Erythroblast (primary cell): ENCODE results near the gene PLEKHG5.
"Not testable (repeated sequence)": the region's sequence is repeated elsewhere in the genome, so short reads cannot be mapped to it uniquely, and the experiment has no call there.

ENCODE experiments used
- GATA1 ChIP-seq: IDR thresholded peaks from 2 replicates; pipeline ENCODE4 v1.6.1; 2011; ENCODE audit warnings: low read depth, mild to moderate bottlenecking, control low read depth, low read length, moderate library complexity
- POLR2A ChIP-seq: IDR thresholded peaks from 2 replicates; pipeline ENCODE4 v1.6.1; 2011; ENCODE audit warnings: mild to moderate bottlenecking, low read length

DNA sequence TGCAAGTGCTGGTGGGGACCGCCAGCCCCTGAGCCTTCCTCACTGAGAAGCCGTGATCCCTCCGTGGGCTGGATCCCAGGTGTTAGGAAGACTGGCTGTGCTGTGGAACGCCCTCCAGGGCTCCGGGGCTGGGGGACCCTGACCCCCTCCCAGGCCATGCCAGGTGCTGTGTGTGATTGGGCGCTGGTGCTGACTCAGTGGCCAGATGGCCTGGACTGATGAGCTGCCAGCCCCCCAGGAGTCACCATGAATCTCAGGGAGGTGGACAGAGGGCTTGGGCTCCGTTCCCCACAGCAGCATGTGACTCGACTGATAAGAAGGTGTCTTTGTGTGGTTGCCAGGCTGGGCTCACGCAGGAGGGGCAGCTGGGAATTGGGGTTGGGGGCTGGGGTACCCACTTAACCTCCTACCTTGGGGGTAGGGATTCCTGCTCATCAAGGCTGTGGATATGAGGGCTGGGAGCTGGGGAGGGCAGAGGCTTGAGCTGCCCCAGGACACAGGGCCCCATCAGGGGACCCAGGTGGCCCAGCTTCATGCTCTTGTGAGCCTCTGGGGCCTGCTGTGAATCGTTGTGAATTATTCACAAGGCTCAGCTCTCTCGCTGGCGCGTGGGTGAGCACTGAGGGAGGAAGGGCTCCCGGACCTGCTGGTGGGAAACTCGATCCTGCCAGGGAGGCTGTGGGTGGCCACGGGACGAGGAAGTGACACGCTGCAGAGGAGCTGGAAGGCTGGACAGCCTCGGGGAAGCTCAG is 61.6 kb downstream of the PLEKHG5 start:
- TF ChIP-seq POLR2A, GATA1: not testable (repeated sequence)
